ENCODE data around the gene SHB.

Gene SHB

GRCh38 chr9:38086496-38086895, 17.5 kb upstream of the SHB start:
- FAIRE-seq: no peak

- FAIRE-seq: no peak
These were observed 16.3 kb upstream of the SHB start for GRCh38 chr9:38085308-38085707.

GRCh38 chr9:38084556-38084880, 15.5 kb upstream of the SHB start:
- FAIRE-seq: no peak

- no peak for FAIRE-seq
These were observed 15.0 kb upstream of the SHB start for GRCh38 chr9:38083858-38084555.

- no peak for FAIRE-seq
These were observed 13.6 kb upstream of the SHB start for GRCh38 chr9:38082446-38083287.

GRCh38 chr9:38081356-38082108, 12.5 kb upstream of the SHB start:
- FAIRE-seq: no peak

GRCh38 chr9:38079461-38080031, 10.5 kb upstream of the SHB start:
- FAIRE-seq: no peak

GRCh38 chr9:38075272-38075671, 6.2 kb upstream of the SHB start:
- no peak for FAIRE-seq

GRCh38 chr9:38074441-38074961, 5.5 kb upstream of the SHB start:
- FAIRE-seq: no peak

- no peak for FAIRE-seq
These were observed 4.9 kb upstream of the SHB start for GRCh38 chr9:38073882-38074281.

GRCh38 chr9:38071470-38072134, 2.6 kb upstream of the SHB start:
- FAIRE-seq: no peak

GRCh38 chr9:38067859-38068681, 957 bp downstream of the SHB start:
- no peak for FAIRE-seq

GRCh38 chr9:38066914-38067858, 1.8 kb downstream of the SHB start:
- FAIRE-seq: no peak

GRCh38 chr9:38066197-38066913, 2.7 kb downstream of the SHB start:
- FAIRE-seq: no peak

GRCh38 chr9:38065369-38066075, 3.5 kb downstream of the SHB start:
- no peak for FAIRE-seq

- FAIRE-seq: no peak
These were observed 4.1 kb downstream of the SHB start for GRCh38 chr9:38064842-38065368.

- no peak for FAIRE-seq
These were observed 5.7 kb downstream of the SHB start for GRCh38 chr9:38063363-38063707.

GRCh38 chr9:38062498-38063362, 6.3 kb downstream of the SHB start:
- no peak for FAIRE-seq

Measured in islet of Langerhans (tissue), 1 donor.